Testis (tissue), 3 donors: ENCODE measurements around the gene USP15. TPM values are rescaled to one million over a fixed set of nuclear protein-coding genes. Genes with fewer than 3 reads are reported as not detected.

Experiments
- DNase-seq: peaks from one replicate; pipeline ENCODE4 v3.0.0-alpha.2; 2019
- H3K27ac ChIP-seq, 2 donors: fragments of 200-600 bp; sonication (generic); one replicate each; pipeline ENCODE4 v1.5.1; 2019
- H3K27me3 ChIP-seq: fragments of 200-600 bp; sonication (generic); one replicate; pipeline ENCODE4 v1.5.1; 2019
- H3K36me3 ChIP-seq: fragments of 200-600 bp; sonication (generic); one replicate; pipeline ENCODE4 v1.5.1; 2017; ENCODE audit warnings: low read depth; ENCODE audit errors: missing control alignments
- H3K4me1 ChIP-seq: fragments of 200-600 bp; sonication (generic); one replicate; pipeline ENCODE4 v1.5.1; 2019
- H3K4me3 ChIP-seq, 2 donors: fragments of 200-600 bp; sonication (generic); one replicate each; pipeline ENCODE4 v1.5.1; 2017 to 2019
- H3K9me3 ChIP-seq: fragments of 200-600 bp; sonication (generic); one replicate; pipeline ENCODE4 v1.5.1; 2017
- POLR2A ChIP-seq: fragments of 450-650 bp; IDR thresholded peaks from one replicate; pipeline ENCODE4 v1.6.1; 2017; ENCODE audit warnings: antibody characterized with exemption, mild to moderate bottlenecking, moderate library complexity
- WGBS, 2 donors: methylation state at CpG; one replicate each; pipeline ENCODE4 v1.1.5; 2018; 5-methylcytosine and 5-hydroxymethylcytosine counted together
- intact Hi-C: fragments of 100-400 bp; cut with DNase I; formaldehyde crosslinking; loops from one replicate; pipeline ENCODE4 v1.15.1; 2023; ENCODE audit warnings: low total_unique reads
- polyA plus RNA-seq: library from polyadenylated mRNA; stranded (reverse); fragments of 350-450 nt; fragmentation: Illumina TruSeq; extraction: RNeasy Lipid Tissue Mini Kit (QIAGEN cat#74804); gene quantifications from one replicate; pipeline ENCODE4 v1.2.3, GENCODE V29; 2014; ENCODE audit warnings: low read depth, low replicate concordance; ENCODE audit not compliant: insufficient read depth
- total RNA-seq, 2 donors: library from RNA; depleted of rRNA; stranded (reverse); fragments of >200 nt; gene quantifications; one replicate each; pipeline ENCODE4 v1.2.3, GENCODE V29; 2016
- TF ChIP-seq, protein P1 (sequence below), 3 experiments: fragments of 450-650 bp in 2 of 3; fragments of 200-600 bp in 1 of 3; sonication (generic) in 1 of 3; IDR thresholded peaks; one replicate each; pipeline ENCODE4 v1.5.1; 2016 to 2019; ENCODE audit warnings: antibody characterized with exemption in 3 of 3, mild to moderate bottlenecking in 2 of 3, moderate library complexity in 1 of 3

The USP15 gene
- total and polyA plus RNA-seq, 3 donors from 2014 or later = 66.1 to 146 (median 128) TPM

DNA sequence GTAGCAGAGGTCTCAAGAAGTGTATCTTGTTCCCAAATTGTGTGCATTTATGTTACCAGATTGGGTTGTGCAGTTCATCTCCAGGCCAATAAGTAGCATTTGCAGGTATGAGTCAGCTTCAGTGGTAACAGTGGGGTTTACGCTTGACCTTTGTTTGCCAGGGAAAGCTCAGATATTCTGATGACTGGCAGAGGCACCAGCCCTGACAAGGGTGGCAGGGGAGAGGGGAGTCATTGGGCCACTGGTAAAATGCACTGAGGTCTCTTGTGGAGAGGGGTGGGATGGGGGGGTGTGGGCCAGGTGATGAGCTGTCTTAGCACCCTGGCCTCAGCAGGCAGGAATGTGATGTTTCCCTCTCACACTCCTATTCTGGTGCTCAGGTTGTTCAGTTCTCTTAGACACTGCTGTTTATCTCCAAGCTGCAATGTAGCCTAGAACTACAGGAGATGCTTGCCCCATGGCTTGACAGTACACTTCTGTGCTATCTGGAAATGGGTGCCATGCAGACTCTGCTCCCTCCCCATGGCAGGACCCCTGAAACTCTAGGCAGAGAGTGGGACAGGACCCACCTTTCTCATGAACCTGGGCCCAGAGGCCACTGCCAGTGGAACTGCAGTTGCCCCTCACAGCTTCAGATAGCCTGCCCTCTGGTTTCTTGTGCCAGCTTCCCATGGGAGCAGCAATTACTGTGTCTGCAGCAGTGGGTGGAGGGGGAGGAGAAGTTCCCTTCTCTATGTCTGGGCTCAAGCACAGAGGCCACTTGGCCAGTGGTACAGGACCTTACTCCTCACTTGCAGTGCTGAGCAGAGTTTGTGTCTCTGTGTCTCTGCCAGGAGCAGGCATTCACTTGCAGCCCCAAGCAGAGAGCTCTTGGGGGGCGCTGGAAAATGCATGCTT is 31.9 kb downstream of the USP15 start:
- Histone ChIP-seq H3K36me3 (no peaks in the 10 kb centered on the region), H3K4me1 (no peaks in the 10 kb centered on the region), H3K9me3 (no peaks in the 10 kb centered on the region), H3K4me3 (no peak overlapping the region), H3K27me3 (no peaks in the 10 kb centered on the region), H3K27ac (no peak overlapping the region)
- intact Hi-C loops = no loop called here
- no peak for DNase-seq
- WGBS, 2 donors = 65 to 83% methylated on average over 1 to 2 of the region's 2 CpGs
- TF ChIP-seq POLR2A = no peak
- TF ChIP-seq, protein P1, sequence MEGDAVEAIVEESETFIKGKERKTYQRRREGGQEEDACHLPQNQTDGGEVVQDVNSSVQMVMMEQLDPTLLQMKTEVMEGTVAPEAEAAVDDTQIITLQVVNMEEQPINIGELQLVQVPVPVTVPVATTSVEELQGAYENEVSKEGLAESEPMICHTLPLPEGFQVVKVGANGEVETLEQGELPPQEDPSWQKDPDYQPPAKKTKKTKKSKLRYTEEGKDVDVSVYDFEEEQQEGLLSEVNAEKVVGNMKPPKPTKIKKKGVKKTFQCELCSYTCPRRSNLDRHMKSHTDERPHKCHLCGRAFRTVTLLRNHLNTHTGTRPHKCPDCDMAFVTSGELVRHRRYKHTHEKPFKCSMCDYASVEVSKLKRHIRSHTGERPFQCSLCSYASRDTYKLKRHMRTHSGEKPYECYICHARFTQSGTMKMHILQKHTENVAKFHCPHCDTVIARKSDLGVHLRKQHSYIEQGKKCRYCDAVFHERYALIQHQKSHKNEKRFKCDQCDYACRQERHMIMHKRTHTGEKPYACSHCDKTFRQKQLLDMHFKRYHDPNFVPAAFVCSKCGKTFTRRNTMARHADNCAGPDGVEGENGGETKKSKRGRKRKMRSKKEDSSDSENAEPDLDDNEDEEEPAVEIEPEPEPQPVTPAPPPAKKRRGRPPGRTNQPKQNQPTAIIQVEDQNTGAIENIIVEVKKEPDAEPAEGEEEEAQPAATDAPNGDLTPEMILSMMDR (IDR thresholded peaks at IDR 0.05) = no peak

DNA sequence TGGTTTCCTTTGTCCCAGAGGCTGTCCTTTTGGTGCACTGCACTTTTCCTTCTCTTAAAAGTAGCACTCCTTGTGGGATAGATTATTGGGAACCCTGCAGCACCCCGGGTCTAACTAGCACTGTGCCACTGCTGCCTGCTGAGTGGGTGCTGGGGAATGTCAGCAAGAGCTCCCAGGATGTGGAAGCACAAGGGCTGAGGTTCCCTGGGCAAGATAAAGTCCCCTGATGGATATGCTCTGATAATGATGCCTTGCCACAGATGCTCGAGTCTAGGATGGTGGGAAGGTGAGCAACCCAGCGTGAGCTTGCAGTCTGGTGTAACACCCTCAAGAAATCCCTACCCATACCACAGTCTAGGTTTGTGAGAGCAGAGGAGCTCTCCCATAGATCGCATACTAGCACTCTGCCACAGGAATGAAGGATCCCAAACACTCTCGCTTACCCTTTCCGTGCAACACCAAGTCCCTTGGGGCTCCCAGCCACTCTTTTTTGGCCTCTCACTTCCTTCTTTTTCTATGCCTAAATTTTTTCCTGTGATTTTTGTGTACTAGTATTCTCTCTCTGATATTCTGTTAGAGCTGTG is 32.6 kb downstream of the USP15 start:
- TF ChIP-seq, protein P1 (IDR thresholded peaks at IDR 0.05) = no peak
- TF ChIP-seq POLR2A = no peak
- no peak overlapping the region for H3K27ac ChIP-seq
- no peak for DNase-seq
- H3K36me3 ChIP-seq = no peaks in the 10 kb centered on the region
- H3K27me3 ChIP-seq = no peaks in the 10 kb centered on the region
- no peaks in the 10 kb centered on the region for H3K4me1 ChIP-seq
- no peak overlapping the region for H3K4me3 ChIP-seq
- WGBS, 2 donors = 86 to 92% methylated on average over 6 of the region's 6 CpGs
- intact Hi-C loops = no loop called here
- no peaks in the 10 kb centered on the region for H3K9me3 ChIP-seq

- WGBS, 2 donors = 91 to 98% methylated on average over 1 of the region's 1 CpG
- Histone ChIP-seq H3K4me1 (no peaks in the 10 kb centered on the region), H3K9me3 (no peaks in the 10 kb centered on the region), H3K27me3 (no peaks in the 10 kb centered on the region), H3K4me3 (no peak overlapping the region), H3K27ac (no peak overlapping the region), H3K36me3 (no peaks in the 10 kb centered on the region)
- TF ChIP-seq, protein P1 (IDR thresholded peaks at IDR 0.05) = no peak
- TF ChIP-seq POLR2A = no peak
- DNase-seq = no peak
- intact Hi-C loops = no loop called here
Observed at GRCh38 chr12:62294378-62294777, 34.2 kb downstream of the USP15 start.

- intact Hi-C loops = no loop called here
- DNase-seq = no peak
- peaks cover 6% of the 10 kb centered on the region for H3K4me1 ChIP-seq
- no peaks in the 10 kb centered on the region for H3K36me3 ChIP-seq
- H3K27ac ChIP-seq = no peak overlapping the region
- WGBS, 2 donors = 86 to 91% methylated on average over 2 of the region's 2 CpGs
- no peaks in the 10 kb centered on the region for H3K27me3 ChIP-seq
- no peak overlapping the region for H3K4me3 ChIP-seq
- no peaks in the 10 kb centered on the region for H3K9me3 ChIP-seq
- no peak for TF ChIP-seq POLR2A
- TF ChIP-seq, protein P1 (IDR thresholded peaks at IDR 0.05) = no peak
Observed at GRCh38 chr12:62296001-62296400, 35.8 kb downstream of the USP15 start.
